Calu3 (cell line): ENCODE data around the gene DDX5. TPM values are rescaled to one million over a fixed set of nuclear protein-coding genes. Genes with fewer than 3 reads are reported as not detected.

Experiments used
- BruUV-seq: library from RNA; stranded (reverse); fragments of 400-500 nt; replicated peaks from 2 replicates; lab custom pipeline; 2021; lab: Mats Ljungman, UMichigan
- CTCF ChIA-PET: fragments of 300-600 bp; sonication (Branson Sonifier 250); formaldehyde crosslinking; loops from one replicate; lab custom pipeline; 2022; ENCODE audit warnings: antibody characterized with exemption; lab: Charles Lee
- DNase-seq: peaks from one replicate; pipeline ENCODE4 v3.0.0; 2022
- H3K27ac Mint-ChIP-seq: one replicate; pipeline ENCODE4 v1.8.0; 2022; ENCODE audit warnings: mixed read lengths; ENCODE audit not compliant: unreplicated experiment
- H3K27me3 Mint-ChIP-seq: one replicate; pipeline ENCODE4 v1.8.0; 2022; ENCODE audit warnings: mixed read lengths; ENCODE audit not compliant: unreplicated experiment
- H3K36me3 Mint-ChIP-seq: one replicate; pipeline ENCODE4 v1.8.0; 2022; ENCODE audit warnings: mild to moderate bottlenecking, moderate library complexity, mixed read lengths; ENCODE audit not compliant: insufficient read depth, unreplicated experiment
- H3K4me1 Mint-ChIP-seq: one replicate; pipeline ENCODE4 v1.8.0; 2022; ENCODE audit warnings: mild to moderate bottlenecking, low read depth, mixed read lengths; ENCODE audit not compliant: unreplicated experiment
- H3K4me3 Mint-ChIP-seq: one replicate; pipeline ENCODE4 v1.8.0; 2022; ENCODE audit warnings: mild to moderate bottlenecking, low read depth, moderate library complexity, mixed read lengths; ENCODE audit not compliant: unreplicated experiment
- H3K9me3 Mint-ChIP-seq: one replicate; pipeline ENCODE4 v1.8.0; 2022; ENCODE audit warnings: low read depth, mixed read lengths; ENCODE audit not compliant: unreplicated experiment
- CTCF ChIP-seq: fragments of 200-600 bp; IDR thresholded peaks from one replicate; pipeline ENCODE4 v1.8.0; 2022; ENCODE audit warnings: antibody characterized with exemption; ENCODE audit not compliant: unreplicated experiment
- intact Hi-C: fragments of 100-400 bp; cut with micrococcal nuclease; formaldehyde crosslinking; loops from one replicate; pipeline ENCODE4 v1.10.0; 2022; ENCODE audit not compliant: unreplicated experiment
- total RNA-seq: library from RNA; stranded (reverse); gene quantifications from 2 replicates; pipeline ENCODE4 v1.2.3, GENCODE V29; 2022

Gene DDX5
- total RNA-seq, 1 experiment from 2014 or later, result 384 TPM

DNA sequence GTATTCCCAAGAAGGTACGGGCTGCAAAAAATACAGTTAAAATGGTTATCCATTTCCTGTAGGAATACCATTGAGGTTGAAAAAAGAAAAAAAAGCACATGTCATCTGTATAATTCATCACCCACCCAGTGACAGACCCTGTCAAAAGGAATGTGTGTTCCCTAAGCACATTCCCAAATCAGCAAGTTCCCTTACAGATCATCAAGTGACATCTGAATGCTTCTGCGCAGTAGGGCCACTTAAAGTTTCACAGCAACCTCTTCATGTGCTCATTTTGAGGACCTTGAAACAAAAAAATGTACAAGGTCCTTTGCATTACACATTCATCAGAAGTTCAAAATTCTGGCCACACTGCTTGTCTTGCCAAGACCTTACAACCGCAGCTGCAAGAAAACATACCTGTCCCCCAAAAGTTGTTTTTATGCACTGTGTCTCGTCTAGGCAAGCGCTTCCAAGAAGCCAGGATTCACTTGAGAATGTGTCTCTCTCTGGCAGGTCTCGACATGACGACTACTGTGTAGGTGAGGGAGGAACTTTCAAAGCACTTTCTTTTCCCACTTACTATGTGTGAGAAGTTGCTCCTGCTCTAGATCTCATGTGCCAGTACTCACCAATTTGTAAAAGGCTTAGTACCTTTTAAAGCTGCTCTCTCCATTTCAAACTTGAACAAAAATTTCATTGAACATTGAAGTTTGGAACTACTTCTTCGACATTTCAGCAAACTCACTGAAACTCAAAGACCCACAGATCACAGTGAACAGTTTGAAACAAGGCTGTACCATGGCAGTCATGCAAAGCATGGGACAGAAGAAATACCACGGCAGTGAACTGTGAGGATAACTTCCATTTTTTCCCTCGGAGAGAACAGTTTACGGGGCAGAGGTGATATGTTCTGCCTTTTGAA lies 5.0 kb downstream of the DDX5 start:
- no peaks in the 10 kb centered on the region for H3K9me3 Mint-ChIP-seq
- no peak overlapping the region for H3K4me3 Mint-ChIP-seq
- H3K4me1 Mint-ChIP-seq, result peaks cover 43% of the 10 kb centered on the region
- peaks cover 96% of the 10 kb centered on the region for H3K36me3 Mint-ChIP-seq
- peak overlapping the region; percentile 81 for H3K27ac Mint-ChIP-seq
- no peak for TF ChIP-seq CTCF
- DNase-seq, result no peak
- CTCF ChIA-PET, result no interaction called here
- no peaks in the 10 kb centered on the region for H3K27me3 Mint-ChIP-seq
- BruUV-seq, result no TSS peak
- intact Hi-C loops, result no loop called here

- intact Hi-C loops, result no loop called here
Observed at GRCh38 chr17:64500487-64500859, 5.6 kb downstream of the DDX5 start.

DNA sequence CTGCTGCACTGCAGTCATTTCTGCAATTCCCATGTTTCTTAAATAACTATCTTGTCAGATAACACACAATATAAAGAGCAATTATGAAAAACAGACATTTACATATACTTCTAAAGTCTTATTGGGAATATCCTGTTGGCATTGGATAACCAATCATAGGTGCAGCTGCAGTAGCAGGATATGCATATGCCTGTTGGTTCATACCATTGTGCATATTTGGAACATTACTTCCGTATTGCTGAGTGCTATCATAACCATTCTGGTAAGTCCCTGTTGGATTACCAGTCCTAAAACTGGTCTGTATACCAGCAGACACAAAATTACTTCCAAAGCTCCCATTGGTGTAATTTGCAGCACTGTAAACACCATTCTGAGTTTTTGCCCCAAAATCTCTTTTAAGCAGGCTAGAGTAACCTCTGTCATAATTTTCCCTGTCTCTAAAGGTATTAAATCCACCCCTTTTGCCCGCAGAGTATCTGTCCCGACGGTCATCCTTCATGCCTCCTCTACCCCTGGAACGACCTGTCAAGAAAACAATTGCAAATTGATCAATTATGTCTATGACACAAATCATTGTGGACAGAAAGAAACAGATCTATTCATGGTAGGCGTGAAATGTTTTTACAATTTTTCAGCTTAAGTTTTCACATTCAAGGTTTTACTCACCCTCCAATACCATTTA lies 6.1 kb downstream of the DDX5 start:
- H3K27me3 Mint-ChIP-seq, result no peaks in the 10 kb centered on the region
- intact Hi-C loops, result no loop called here
- no peak for TF ChIP-seq CTCF
- peaks cover 87% of the 10 kb centered on the region for H3K36me3 Mint-ChIP-seq
- CTCF ChIA-PET, result no interaction called here
- H3K9me3 Mint-ChIP-seq, result no peaks in the 10 kb centered on the region
- H3K27ac Mint-ChIP-seq, result peak overlapping the region; percentile 81
- H3K4me1 Mint-ChIP-seq, result peaks cover 41% of the 10 kb centered on the region
- no peak overlapping the region for H3K4me3 Mint-ChIP-seq
- BruUV-seq, result no TSS peak
- no peak for DNase-seq

More at GRCh38 chr17:64500487-64500859, 5.6 kb downstream of the DDX5 start:
- DNase-seq, result no peak
- no TSS peak for BruUV-seq
- Mint-ChIP-seq H3K9me3 (no peaks in the 10 kb centered on the region), H3K27ac (peak overlapping the region; percentile 81), H3K36me3 (peaks cover 93% of the 10 kb centered on the region), H3K4me1 (peaks cover 43% of the 10 kb centered on the region), H3K27me3 (no peaks in the 10 kb centered on the region), H3K4me3 (no peak overlapping the region)
- TF ChIP-seq CTCF, result no peak
- CTCF ChIA-PET, result no interaction called here

DNA sequence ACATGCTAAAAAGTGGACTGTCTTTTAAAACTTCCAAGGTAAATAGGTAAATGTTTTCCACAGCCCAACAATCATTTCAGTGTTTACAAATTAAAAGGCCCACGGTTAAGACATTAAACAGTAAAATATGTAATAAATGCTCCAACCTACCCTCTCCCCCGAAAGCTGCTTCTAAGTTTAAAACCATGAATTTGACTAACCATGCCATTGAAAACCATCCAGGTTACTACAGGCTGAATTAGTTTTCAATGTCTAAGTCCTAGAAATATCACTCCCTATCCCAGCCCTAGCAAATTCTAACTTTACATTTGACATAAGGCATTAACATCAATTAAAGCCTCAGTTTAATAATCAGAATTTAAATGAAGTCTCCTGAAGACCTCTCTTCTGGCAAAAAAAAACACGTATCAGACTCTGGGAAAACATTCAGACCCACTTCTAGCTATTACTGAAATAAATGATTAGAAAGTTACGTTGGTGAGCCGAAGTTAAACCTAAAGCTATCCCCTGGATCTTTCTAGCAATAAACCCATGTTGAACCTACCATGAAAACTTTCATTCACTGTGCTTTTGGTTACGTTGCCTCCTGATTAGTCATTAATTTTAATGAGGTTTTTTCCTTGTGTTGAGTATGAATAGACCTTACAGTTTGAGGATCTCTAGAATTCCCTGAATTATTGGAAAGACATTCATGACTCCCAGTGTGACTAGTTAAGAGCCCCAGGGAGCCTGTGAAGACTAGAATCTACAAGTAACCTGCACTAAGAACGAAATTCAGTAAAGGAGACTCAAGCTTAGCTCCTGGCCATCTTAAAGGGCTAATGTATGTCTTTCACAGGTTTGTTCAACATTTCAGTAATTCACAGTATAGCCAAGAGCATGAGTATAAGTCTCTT lies 7.5 kb downstream of the DDX5 start:
- no peak for DNase-seq
- peak overlapping the region; percentile 85 for H3K27ac Mint-ChIP-seq
- H3K27me3 Mint-ChIP-seq, result no peaks in the 10 kb centered on the region
- H3K9me3 Mint-ChIP-seq, result no peaks in the 10 kb centered on the region
- BruUV-seq, result no TSS peak
- H3K36me3 Mint-ChIP-seq, result peaks cover 79% of the 10 kb centered on the region
- CTCF ChIA-PET, result interaction anchor here (1.0 kb wide), 1 partner anchor 80 kb away, joined by 3 read pairs; no protein-coding TSS in a partner anchor
- peaks cover 44% of the 10 kb centered on the region for H3K4me1 Mint-ChIP-seq
- TF ChIP-seq CTCF, result no peak
- intact Hi-C loops, result no loop called here
- no peak overlapping the region for H3K4me3 Mint-ChIP-seq
